Astrocyte (in vitro differentiated cells and primary cell): ENCODE results near the gene FLT3LG. TPM values are rescaled to one million over a fixed set of nuclear protein-coding genes. Genes with fewer than 3 reads are reported as not detected.

ENCODE experiments used
- DNase-seq: peaks from one replicate; pipeline ENCODE4 v3.0.0-alpha.2; 2010; ENCODE audit warnings: low read depth
- FAIRE-seq: peaks from 2 replicates; lab custom pipeline; 2011; peaks lifted over from hg19 to GRCh38; lab: Jason Lieb, UNC
- H2AFZ ChIP-seq: 2 replicates; pipeline ENCODE4 v1.6.0; 2012; ENCODE audit warnings: low read depth, low read length, inconsistent platforms
- H3K27ac ChIP-seq: 2 replicates; pipeline ENCODE4 v1.5.1; 2011; ENCODE audit warnings: low read depth, low read length, inconsistent platforms
- H3K27me3 ChIP-seq: 2 replicates; pipeline ENCODE4 v1.6.0; 2011; ENCODE audit warnings: low read length, inconsistent platforms; ENCODE audit not compliant: insufficient read depth
- H3K36me3 ChIP-seq: 2 replicates; pipeline ENCODE4 v1.5.1; 2011; ENCODE audit warnings: low read length, inconsistent platforms; ENCODE audit not compliant: insufficient read depth
- H3K4me1 ChIP-seq: 2 replicates; pipeline ENCODE4 v1.5.1; 2011; ENCODE audit warnings: low read length, inconsistent platforms; ENCODE audit not compliant: insufficient read depth
- H3K4me2 ChIP-seq: 2 replicates; pipeline ENCODE4 v1.6.0; 2012; ENCODE audit warnings: low read length, inconsistent platforms
- H3K4me3 ChIP-seq: 2 replicates; pipeline ENCODE4 v1.5.1; 2011; ENCODE audit warnings: low read depth, mild to moderate bottlenecking, low read length, inconsistent platforms; ENCODE audit not compliant: insufficient read depth
- H3K79me2 ChIP-seq: 2 replicates; pipeline ENCODE4 v1.6.0; 2012; ENCODE audit warnings: mild to moderate bottlenecking, low read length, inconsistent platforms; ENCODE audit not compliant: insufficient read depth
- H3K9ac ChIP-seq: 2 replicates; pipeline ENCODE4 v1.6.0; 2012; ENCODE audit warnings: mild to moderate bottlenecking, low read length, inconsistent platforms
- H3K9me3 ChIP-seq: 2 replicates; pipeline ENCODE4 v1.5.1; 2012; ENCODE audit warnings: low read depth, mild to moderate bottlenecking, low read length, inconsistent platforms; ENCODE audit not compliant: insufficient read depth
- H4K20me1 ChIP-seq: 2 replicates; pipeline ENCODE4 v1.6.0; 2012; ENCODE audit warnings: low read length, inconsistent platforms; ENCODE audit not compliant: insufficient read depth
- H3K27ac Mint-ChIP-seq: one replicate; pipeline ENCODE4 v1.8.0; 2021; ENCODE audit warnings: mild to moderate bottlenecking, mixed read lengths; ENCODE audit not compliant: unreplicated experiment
- H3K27me3 Mint-ChIP-seq: one replicate; pipeline ENCODE4 v1.8.0; 2021; ENCODE audit warnings: low read depth, mixed read lengths; ENCODE audit not compliant: unreplicated experiment
- H3K36me3 Mint-ChIP-seq: one replicate; pipeline ENCODE4 v1.8.0; 2021; ENCODE audit warnings: low read depth, mixed read lengths; ENCODE audit not compliant: unreplicated experiment
- H3K4me1 Mint-ChIP-seq: one replicate; pipeline ENCODE4 v1.8.0; 2021; ENCODE audit warnings: low read depth, mixed read lengths; ENCODE audit not compliant: unreplicated experiment
- H3K4me3 Mint-ChIP-seq: one replicate; pipeline ENCODE4 v1.8.0; 2021; ENCODE audit warnings: mild to moderate bottlenecking, moderate library complexity, mixed read lengths; ENCODE audit not compliant: unreplicated experiment
- H3K9me3 Mint-ChIP-seq: one replicate; pipeline ENCODE4 v1.8.0; 2021; ENCODE audit warnings: mild to moderate bottlenecking, mixed read lengths; ENCODE audit not compliant: unreplicated experiment
- CTCF ChIP-seq: IDR thresholded peaks from 2 replicates; pipeline ENCODE4 v1.5.1; 2011; ENCODE audit warnings: low read depth, mild to moderate bottlenecking, inconsistent platforms, low read length, moderate library complexity; ENCODE audit not compliant: insufficient read depth
- EZH2 ChIP-seq: IDR thresholded peaks from 2 replicates; pipeline ENCODE4 v1.6.1; 2012; ENCODE audit warnings: mild to moderate bottlenecking, low read length, inconsistent platforms; ENCODE audit not compliant: insufficient read depth
- total RNA-seq: library from RNA; stranded (reverse); gene quantifications from 2 replicates; pipeline ENCODE4 v1.2.1, GENCODE V29; 2021

The FLT3LG gene
- total RNA-seq, 1 donor from 2014 or later = not detected

GRCh38 chr19:49514151-49514550 lies 40.1 kb downstream of the FLT3LG start:
- H3K9me3 ChIP-seq = no peaks in the 10 kb centered on the region
- H2AFZ ChIP-seq = no peak overlapping the region
- DNase-seq = no peak
- H3K4me1 ChIP-seq = peaks cover 7% of the 10 kb centered on the region
- no peaks in the 10 kb centered on the region for H3K36me3 Mint-ChIP-seq
- H3K9ac ChIP-seq = no peak overlapping the region
- no peak for FAIRE-seq
- H3K79me2 ChIP-seq = no peaks in the 10 kb centered on the region
- no peak overlapping the region for H3K27ac Mint-ChIP-seq
- H3K9me3 Mint-ChIP-seq = no peaks in the 10 kb centered on the region
- H3K4me3 ChIP-seq = no peak overlapping the region
- H3K4me2 ChIP-seq = peak overlapping the region; percentile 92
- TF ChIP-seq CTCF (no peak), EZH2 (no peak)
- no peaks in the 10 kb centered on the region for H3K27me3 Mint-ChIP-seq
- H3K36me3 ChIP-seq = no peaks in the 10 kb centered on the region
- H3K27ac ChIP-seq = no peak overlapping the region
- H3K27me3 ChIP-seq = no peaks in the 10 kb centered on the region
- H4K20me1 ChIP-seq = no peaks in the 10 kb centered on the region
- H3K4me3 Mint-ChIP-seq = no peak overlapping the region
- H3K4me1 Mint-ChIP-seq = peaks cover 5% of the 10 kb centered on the region

GRCh38 chr19:49515767-49516166 lies 41.8 kb downstream of the FLT3LG start:
- Mint-ChIP-seq H3K27me3 (no peaks in the 10 kb centered on the region), H3K9me3 (no peaks in the 10 kb centered on the region), H3K36me3 (no peaks in the 10 kb centered on the region), H3K27ac (no peak overlapping the region), H3K4me3 (peak overlapping the region; percentile 2), H3K4me1 (peaks cover 5% of the 10 kb centered on the region)
- Histone ChIP-seq H3K9ac (no peak overlapping the region), H3K27me3 (no peaks in the 10 kb centered on the region), H3K4me1 (peaks cover 7% of the 10 kb centered on the region), H3K9me3 (no peaks in the 10 kb centered on the region), H3K36me3 (no peaks in the 10 kb centered on the region), H3K27ac (no peak overlapping the region), H3K4me3 (no peak overlapping the region), H4K20me1 (no peaks in the 10 kb centered on the region), H3K79me2 (no peaks in the 10 kb centered on the region), H2AFZ (no peak overlapping the region), H3K4me2 (no peak overlapping the region)
- DNase-seq = no peak
- TF ChIP-seq CTCF (no peak), EZH2 (no peak)
- FAIRE-seq = no peak

GRCh38 chr19:49518033-49518432 lies 44.0 kb downstream of the FLT3LG start:
- Histone ChIP-seq H3K9ac (no peak overlapping the region), H3K79me2 (no peaks in the 10 kb centered on the region), H3K27me3 (no peaks in the 10 kb centered on the region), H2AFZ (no peak overlapping the region), H3K9me3 (no peaks in the 10 kb centered on the region), H3K36me3 (no peaks in the 10 kb centered on the region), H3K4me3 (no peak overlapping the region), H3K4me2 (no peak overlapping the region), H3K4me1 (no peaks in the 10 kb centered on the region), H4K20me1 (no peaks in the 10 kb centered on the region), H3K27ac (no peak overlapping the region)
- no peaks in the 10 kb centered on the region for H3K9me3 Mint-ChIP-seq
- no peak for TF ChIP-seq CTCF
- TF ChIP-seq EZH2 = no peak
- no peak for FAIRE-seq
- H3K4me3 Mint-ChIP-seq = no peak overlapping the region
- no peak overlapping the region for H3K27ac Mint-ChIP-seq
- H3K36me3 Mint-ChIP-seq = no peaks in the 10 kb centered on the region
- no peaks in the 10 kb centered on the region for H3K27me3 Mint-ChIP-seq
- DNase-seq = no peak
- no peaks in the 10 kb centered on the region for H3K4me1 Mint-ChIP-seq
